Fibroblast of the aortic adventitia (primary cell): ENCODE results near the gene TP53I3. TPM values are rescaled to one million over a fixed set of nuclear protein-coding genes. Genes with fewer than 3 reads are reported as not detected.
A peak's percentile ranks its signal among the peaks of the same experiment; 100 is the strongest.

ENCODE experiments used
- DNase-seq: peaks from one replicate; pipeline ENCODE4 v3.0.0-alpha.2; 2010; ENCODE audit warnings: low read depth
- H3K4me3 ChIP-seq: 2 replicates; pipeline ENCODE4 v1.5.1; 2011; ENCODE audit warnings: low read depth, mild to moderate bottlenecking, control low read depth, low read length, moderate library complexity
- total RNA-seq: library from RNA; depleted of rRNA; stranded (reverse); fragments of >200 nt; gene quantifications from 2 replicates; pipeline ENCODE4 v1.2.3, GENCODE V29; 2012; ENCODE audit warnings: low replicate concordance
- TF ChIP-seq, protein P1 (sequence below): IDR thresholded peaks from 2 replicates; pipeline ENCODE4 v1.5.1; 2011; ENCODE audit warnings: mild to moderate bottlenecking, low read length, control low read depth, inconsistent platforms; ENCODE audit not compliant: insufficient read depth

TP53I3 gene
- total RNA-seq, 1 donor = 38.7 TPM

DNA sequence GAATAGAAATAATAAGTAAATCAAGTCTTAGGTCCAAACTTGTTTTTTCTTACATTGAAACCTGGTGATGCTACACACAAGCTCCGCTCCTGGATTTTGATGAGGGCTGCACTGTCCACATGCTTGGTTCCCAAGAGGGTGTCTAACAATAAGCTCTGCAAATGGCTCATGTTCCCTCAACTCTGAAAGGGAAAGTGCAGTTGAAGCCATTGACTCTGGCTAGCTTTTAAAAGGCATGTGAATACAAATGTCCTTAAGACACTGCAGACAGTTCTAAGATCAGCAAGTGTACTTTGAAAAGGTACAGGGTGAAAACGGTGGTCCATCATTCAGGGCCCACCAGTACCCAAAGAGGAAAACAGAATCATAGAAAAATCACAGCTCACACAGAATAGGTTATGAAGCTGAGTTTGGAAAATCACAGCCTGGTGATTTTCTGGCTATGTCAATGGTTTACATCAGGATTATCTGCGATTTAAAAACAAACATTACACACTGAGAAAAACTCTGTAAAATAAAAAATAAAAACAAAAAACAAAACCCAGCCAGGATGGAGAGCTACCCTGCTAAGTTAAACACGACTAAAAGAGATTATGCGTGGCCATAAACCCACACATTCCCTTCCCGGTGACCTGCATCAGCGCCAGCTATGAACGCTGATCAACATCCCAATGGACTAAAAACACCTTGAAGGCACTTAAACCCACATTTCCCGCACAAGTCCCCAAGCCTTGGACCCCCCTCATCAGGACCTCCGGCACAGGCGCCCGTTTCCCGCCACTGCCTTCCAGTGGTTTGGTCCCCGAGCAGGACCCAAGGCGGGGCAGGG, 37.9 kb upstream of the TP53I3 start:
- peak; percentile 18 for DNase-seq
- TF ChIP-seq, protein P1, sequence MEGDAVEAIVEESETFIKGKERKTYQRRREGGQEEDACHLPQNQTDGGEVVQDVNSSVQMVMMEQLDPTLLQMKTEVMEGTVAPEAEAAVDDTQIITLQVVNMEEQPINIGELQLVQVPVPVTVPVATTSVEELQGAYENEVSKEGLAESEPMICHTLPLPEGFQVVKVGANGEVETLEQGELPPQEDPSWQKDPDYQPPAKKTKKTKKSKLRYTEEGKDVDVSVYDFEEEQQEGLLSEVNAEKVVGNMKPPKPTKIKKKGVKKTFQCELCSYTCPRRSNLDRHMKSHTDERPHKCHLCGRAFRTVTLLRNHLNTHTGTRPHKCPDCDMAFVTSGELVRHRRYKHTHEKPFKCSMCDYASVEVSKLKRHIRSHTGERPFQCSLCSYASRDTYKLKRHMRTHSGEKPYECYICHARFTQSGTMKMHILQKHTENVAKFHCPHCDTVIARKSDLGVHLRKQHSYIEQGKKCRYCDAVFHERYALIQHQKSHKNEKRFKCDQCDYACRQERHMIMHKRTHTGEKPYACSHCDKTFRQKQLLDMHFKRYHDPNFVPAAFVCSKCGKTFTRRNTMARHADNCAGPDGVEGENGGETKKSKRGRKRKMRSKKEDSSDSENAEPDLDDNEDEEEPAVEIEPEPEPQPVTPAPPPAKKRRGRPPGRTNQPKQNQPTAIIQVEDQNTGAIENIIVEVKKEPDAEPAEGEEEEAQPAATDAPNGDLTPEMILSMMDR = no peak
- peak overlapping the region; percentile 83 for H3K4me3 ChIP-seq

DNA sequence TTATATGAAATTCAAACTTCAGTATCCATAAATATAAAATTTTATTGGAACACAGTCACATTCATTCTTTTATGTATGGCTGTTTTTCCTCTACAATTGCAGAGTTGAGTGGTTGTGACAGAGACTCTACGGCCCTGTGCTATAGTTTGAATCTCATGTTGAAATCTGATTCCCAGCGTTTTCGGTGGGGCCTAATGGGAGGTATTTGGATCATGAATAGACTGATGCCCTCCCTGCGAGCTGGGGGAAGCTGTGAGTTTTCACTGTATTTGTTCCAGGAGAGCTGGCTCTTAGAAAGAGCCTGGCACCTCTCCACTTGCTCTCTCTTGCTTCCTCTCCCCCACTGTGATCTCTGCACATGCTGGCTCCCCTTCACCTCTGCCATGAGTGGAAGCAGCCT, 36.8 kb upstream of the TP53I3 start:
- peak; percentile 50 for DNase-seq
- no peak overlapping the region for H3K4me3 ChIP-seq
- TF ChIP-seq, protein P1 = no peak

DNA sequence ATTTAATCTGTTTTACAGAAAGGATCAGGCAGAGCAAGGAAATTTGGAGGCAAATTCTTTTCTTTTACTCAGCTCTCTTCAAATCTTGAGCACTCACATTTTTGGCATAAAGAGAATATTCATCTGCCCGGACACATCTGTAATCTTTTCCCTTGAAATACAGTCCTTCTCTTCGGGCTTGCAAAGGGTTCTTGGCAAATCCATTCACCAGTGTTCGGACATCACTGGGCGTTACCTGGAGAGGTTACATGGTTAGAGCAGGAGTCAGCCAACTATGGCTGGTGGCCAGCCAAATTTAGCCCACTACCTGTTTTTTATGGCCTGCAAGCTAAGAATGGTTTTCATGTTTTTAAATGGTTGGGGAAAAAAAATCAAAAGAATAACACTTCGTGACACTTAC, 36.4 kb upstream of the TP53I3 start:
- DNase-seq = peak; percentile 61
- TF ChIP-seq, protein P1 = no peak
- no peak overlapping the region for H3K4me3 ChIP-seq

DNA sequence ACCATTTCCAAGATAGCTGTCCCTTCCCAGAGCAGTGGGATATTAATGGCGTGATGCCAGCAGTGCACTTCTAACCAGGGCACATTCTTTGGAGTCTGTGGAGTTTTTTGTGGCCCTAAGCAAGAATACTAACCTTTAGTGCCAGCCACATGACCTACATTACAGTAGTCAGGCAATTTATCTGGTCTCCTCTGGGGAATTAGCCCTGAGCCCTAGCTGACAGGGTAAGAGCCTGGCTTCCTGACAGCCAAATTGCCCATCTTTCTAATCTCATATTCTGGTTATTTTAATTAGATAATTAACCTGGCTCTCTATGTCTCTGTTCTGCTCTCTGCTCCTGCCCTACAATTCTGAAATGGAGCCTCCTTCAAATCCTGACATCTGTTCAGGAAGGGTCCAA, 33.3 kb upstream of the TP53I3 start:
- no peak for DNase-seq
- TF ChIP-seq, protein P1 = no peak

DNA sequence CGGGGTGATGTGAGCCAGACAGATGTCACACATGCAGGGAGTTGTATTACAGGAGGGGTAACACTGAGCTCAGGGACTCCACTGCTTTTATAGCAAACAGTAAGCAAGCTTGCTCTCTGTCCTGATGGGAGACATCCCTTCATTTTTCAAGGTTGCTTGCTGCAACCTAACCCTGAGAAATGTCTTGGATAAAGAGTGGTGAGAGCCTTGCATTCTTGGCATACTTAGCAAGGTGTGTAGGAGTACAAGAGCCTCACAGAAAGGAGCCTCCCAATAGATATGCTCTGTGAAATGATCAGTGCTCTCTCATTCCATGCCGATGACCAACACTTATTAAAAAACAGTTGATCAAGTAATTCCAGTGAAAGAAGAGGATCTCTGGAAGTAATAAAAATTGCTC, 30.4 kb upstream of the TP53I3 start:
- TF ChIP-seq, protein P1 = no peak
- H3K4me3 ChIP-seq = no peak overlapping the region
- DNase-seq = peak; percentile 15

More for the DNA sequence above, 33.3 kb upstream of the TP53I3 start:
- no peak overlapping the region for H3K4me3 ChIP-seq

DNA sequence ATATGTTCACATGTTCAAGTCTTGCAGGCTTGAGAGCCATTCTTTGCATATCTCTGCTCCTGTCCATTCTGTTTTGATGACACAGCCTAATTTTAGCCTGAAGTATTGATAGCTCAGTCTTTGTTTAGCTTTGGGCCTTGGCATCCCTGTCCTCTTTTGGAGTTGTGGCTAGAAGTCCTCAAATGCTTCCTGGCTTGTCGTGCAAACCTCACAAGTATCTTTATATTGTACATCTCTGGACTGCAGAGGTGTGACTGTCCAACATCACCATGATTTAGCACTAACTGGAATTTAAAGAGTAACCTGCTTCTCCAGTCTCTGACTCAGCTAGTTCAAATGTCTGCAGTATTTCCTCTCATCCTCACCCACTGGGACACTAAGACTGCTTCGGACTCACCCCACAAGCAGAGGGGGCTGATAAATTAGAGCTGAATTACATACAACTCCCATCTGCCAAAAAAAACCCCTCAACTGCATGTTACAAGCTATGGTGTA, 26.8 kb upstream of the TP53I3 start:
- DNase-seq = peak; percentile 18
- no peak overlapping the region for H3K4me3 ChIP-seq
- TF ChIP-seq, protein P1 = no peak
